GM21515 (cell line): Measurements from ENCODE around the gene TLE5.
"Not testable (repeated sequence)": the region's sequence is repeated elsewhere in the genome, so short reads cannot be mapped to it uniquely, and the experiment has no call there.

ENCODE experiments used
- ATAC-seq: cut with Tn5 transposase; IDR thresholded peaks from one replicate; pipeline ENCODE4 v1.9.1; 2021; ENCODE audit not compliant: unreplicated experiment

TLE5 gene

DNA sequence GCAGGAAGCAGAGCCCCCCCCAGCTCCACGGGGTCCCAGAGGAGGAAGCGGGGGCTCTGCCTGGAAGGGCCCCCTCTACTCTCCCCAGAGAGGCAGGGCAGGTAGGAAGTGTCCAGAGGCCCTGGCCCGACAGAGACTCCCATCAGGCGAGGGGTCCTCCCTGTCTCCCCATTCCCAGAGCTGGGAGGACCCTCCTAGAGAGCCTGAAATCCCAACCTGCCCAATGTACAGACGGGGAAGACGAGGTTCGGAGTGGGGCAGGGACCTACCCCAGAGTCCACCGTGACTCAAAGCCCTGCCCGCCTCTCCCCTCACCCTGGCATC lies 34.4 kb downstream of the TLE5 start:
- no peak for ATAC-seq

DNA sequence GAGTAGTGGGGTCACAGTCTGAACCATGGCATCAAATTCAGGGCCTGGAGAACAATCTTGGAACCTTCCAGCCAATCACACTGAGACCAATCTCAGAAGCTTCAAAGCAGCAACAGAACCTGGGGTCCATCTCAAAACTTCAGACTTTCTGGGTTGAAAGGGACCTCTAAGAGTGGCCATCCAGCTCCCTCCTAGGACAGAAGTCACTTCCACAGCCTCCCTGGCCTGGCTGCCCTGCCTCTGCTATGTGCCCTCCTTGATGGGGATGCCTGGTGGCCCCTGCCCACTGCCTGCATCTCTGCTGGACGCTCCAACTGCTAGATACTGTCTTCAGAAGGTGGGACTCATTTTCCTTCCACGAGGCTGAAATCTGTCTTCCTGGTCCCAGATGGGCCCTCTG lies 35.0 kb downstream of the TLE5 start:
- ATAC-seq, result no peak

DNA sequence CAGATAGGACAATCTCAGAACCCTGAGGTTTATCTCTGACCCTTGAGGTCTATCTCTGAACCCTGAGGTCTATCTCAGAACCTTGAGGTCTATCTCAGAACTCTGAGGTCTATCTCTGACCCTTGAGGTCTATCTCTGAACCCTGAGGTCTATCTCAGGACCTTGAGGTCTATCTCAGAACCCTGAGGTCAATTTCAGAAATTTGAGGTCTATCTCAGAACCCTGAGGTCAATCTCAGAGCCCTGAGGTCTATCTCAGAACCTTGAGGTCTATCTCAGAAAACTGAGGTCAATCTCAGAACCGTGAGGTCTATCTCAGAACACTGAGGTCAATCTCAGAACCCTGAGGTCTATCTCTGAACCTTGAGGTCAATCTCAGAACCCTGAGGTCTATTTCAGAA lies 35.5 kb downstream of the TLE5 start:
- no peak for ATAC-seq

DNA sequence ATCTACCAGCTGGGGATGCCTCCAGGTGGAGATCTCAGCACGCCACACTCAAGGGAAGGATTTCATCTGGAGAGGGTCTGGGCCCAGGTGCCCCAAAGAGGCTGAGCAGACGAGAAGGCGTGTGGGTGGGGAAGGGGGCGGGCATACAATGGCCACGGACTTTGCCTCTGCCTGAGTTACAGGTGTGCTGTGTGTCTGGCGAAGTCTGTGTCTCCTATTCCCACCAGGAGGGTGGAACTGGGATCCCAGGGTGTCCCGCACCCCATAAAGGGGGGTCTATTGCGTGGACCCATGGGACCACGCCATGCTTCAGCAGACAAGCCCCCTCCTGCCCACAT lies 36.8 kb downstream of the TLE5 start:
- ATAC-seq, result no peak

DNA sequence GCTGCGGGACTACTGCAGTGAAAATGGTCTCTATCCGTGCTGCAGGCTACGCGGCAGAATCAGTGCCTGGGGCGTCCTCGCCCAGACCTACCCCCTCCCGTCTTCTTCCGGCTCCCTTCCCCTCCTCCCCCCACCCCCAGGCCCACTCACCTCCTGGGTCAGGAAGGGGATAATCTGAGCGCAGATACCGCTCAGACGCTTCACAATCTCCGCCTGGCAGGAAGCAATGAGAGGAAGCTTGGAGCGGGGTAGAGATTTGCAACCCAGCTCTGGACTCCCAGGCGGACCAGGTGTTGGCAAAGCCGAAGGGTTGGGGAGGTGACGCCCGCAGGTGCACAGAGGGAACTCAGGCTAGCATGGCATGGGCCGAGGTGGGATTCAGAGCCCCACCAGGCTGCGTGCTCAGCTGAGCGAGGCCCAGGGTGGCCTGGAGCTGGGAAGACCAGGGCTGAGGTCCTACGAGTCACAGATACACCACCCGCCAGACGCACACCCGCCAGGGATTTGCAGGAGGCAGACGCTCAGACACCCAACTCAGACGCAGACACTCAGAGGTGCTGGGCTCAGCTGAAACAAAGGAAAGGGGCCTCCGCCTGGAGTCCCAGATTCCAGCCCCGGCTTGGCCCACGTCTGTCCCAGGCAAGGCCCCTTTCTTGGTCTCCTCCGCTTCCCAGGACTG lies 37.3 kb downstream of the TLE5 start:
- ATAC-seq, result no peak

DNA sequence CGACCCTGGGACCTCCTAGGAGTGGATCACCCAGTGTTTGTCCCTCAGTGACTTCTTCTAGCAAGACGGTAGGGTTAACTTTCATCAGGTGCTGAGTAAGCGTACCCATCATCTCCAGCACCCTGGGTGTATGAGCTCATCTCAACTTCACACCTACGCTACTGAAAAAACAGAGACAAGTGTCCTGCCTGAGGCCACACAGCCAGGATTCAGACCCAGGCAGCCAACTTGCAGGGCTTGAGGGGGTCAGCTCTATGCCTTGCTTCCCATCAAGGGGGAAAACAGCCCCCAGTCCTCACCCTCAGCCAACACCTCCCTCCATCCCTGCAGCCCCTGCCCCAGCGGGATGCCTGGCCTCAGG lies 37.8 kb downstream of the TLE5 start:
- ATAC-seq, result no peak

DNA sequence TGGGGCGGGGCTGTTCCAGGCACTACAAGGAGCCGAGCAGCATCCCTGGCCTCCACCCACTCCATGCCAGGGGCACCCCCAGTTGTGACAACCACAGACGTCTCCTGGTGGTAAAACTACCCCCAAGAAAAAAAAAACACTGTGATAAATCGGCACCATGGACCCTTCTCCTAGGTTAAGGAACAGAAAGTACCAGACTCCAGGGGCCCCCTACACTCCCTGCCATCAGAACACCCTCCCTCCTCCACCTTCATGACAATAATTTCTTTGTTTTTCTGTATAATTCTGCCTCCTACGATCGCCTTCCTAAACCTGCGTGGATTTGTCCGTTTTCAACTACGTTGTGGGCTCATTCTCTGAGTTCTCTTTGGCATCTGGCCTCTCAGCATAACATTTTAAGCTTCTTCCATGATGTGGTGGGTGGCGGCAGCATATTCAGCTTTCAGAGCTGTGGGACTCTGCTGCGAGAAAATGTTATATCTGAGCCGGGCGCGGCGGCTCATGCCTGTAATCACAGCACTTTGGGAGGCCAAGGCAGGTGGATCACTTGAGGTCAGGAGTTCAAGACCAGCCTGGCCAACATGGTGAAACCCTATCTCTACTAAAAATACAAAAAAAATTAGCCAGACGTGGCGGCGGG lies 41.9 kb downstream of the TLE5 start:
- ATAC-seq, result no peak

DNA sequence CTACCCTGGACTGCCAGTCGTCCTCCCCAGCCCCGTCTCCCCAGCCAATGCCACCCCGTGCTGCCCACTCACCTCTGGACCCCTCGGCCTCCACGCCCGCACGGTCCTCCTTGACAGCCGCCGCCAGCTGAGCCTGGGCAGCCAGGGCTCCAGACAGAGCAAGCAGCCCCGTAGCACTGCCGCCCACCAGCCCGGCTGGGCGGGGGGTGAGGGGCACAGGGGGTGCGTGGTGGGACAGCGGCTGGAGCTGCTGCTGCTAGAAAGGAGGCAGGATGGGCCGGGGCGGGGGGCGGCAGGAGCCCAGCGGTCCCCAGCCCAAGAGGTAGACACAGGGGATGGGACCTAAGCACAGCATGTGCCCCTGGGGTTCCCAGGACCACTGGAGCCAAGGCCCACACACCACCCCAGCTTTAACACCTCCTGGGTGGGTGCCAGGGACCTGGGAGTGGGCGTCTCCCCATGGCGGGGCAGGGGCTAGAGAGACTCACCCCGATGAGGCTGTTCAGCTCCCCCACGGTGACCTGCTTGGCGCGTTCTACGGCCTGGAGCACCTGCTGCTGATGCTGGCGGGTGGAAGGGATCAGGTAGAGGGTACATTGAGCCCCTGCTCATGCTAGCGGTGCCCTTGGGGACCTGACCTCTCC lies 43.0 kb downstream of the TLE5 start:
- ATAC-seq, result no peak

DNA sequence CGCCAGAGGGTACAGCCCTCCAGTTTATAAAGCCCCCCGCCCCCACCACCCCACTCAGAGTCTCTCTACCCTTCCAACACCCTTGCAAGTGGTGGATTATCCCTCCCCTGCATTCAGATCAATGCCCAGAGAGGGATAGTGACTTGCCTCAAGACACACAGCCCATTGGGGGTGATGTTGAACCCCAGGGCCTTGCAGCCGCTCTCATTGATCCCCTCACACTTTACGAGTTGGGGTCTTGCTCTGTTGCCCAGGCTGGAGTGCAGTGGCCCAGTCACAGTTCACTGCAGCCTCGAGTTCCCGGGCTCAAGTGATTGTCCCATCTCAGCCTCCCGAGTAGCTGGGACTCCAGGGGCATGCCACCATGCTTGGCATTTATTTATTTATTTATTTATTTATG lies 44.4 kb downstream of the TLE5 start:
- ATAC-seq, result no peak

DNA sequence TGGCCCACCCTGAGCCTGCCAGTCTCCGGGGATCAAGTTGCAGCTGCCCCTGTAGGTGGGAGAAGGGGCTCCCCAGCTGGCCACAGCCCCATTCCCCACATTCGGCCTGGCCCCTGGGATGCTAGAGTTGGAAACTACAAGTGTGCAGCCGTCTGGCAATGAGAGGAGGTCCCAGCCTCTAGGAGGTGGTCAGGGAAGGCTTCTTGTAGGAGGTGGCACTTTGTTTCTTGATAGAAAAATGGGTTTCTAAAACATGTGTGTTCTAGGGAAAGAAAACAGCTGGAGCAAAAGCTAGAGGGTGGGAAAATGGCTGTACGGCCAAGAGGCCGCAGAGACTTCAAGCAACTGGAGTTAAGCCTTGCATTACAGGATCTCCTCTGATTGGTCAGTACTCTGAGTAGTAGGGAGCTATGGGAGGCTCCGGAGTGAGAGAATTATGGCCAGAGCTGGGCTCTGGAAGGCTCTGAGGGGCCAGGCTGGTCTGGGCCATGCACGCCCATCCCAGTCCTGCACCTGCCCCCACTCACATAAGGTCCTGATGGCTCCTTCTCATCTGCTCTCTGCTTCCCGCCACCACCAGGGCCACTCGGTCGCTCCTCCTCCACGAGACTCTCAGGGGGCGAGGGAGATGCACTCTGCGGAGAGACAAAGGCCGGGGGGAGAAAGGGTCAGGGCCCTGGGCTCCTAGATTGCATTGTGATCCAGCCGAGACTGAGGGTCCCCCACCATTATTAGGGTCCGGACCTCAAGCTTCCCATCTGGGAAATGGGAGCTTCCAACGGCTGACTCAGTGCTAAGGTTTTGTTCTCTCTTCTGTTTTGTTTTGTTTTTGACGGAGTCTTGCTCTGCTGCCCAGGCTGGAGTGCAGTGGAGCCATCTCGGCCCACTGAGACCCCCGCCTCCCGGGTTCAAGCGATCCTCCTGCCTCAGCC lies 46.9 kb downstream of the TLE5 start:
- no peak for ATAC-seq

DNA sequence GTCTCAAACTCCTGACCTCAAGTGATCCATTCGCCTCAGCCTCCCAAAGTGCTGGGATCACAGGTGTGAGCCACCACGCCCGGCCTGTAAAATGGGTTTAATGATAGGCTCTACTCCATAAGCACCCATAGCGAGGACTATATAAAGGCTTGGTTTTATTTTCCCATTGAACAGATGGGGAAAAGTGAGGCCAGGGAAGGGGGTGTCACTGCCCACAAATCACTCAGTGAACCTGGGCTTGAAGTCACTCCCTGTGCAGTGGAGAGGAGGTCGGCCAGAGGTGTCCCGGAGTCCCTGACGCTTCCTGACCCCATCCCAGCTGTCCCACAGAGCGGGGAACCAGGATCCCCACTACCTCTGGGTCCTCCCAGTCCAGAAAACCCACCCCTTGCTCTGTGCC lies 48.2 kb downstream of the TLE5 start:
- no peak for ATAC-seq

DNA sequence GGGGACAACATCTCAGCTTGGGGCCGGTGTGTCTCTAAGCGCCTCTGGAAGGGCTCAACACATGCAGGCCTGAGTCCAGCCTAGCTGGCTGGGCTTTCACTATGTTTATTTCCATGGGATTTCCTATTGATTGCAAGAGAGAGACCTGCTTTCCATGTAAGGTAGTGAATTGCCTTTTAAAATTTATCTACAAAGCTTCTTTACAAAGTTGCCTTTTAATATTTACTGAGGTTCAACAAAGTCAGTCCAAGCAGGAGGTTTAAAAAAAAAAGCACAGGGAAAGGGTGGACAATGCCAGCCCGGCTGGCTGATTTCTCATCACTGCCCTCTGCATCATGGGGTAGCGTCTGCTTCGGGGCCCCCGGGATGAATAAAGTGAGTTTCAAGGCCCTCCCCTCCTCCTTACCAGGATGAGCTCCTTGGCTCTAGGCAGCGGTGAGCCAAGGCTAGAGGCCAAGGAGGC lies 49.0 kb downstream of the TLE5 start:
- no peak for ATAC-seq

DNA sequence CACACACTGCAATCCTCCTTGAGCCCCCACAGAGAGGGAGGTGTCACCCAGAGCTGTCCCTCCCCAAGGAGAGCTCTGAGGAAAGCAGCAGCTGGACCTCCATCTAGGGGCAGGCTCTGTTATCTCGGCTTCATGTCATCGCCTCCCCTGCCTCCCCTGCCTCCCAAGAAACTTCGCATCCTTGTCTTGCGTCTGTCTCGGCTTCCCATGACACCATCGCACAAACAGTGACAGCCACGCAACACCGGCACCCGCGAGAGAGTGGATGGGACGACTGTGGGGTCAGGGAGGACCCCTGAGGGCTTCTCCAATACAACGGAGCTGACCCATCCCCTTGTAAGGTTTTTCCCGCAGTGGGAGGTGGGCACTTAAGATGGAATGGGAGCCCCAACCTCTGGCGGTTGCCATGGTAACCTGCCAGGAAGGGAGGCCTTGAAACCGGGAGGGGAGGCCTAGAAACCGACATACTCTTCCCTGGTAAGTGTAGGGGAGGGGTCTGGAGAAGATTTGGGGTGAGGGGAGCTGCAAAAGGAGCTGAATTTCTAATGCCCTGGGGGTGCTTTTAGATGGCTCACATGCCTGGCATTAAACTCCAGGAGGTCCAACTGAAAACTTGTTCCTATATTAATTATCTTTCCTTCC lies 49.6 kb downstream of the TLE5 start:
- ATAC-seq, result no peak

DNA sequence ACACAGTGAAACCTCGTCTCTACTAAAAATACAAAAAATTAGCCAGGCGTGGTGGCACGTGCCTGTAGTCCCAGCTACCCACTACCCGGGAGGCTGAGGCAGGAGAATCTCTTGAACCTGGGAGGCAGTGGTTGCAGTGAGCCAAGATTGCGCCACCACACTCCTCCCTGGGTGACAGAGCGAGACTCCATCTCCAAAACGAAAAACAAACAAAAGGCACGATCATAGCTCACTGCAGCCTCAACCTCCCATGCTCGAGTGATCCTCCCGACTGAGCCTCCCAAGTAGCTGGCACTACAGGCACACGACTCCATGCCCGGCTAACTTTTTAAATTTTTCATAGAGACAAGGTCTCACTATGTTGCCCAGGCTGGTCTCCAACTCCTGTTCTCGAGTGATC lies 50.2 kb downstream of the TLE5 start:
- not testable (repeated sequence) for ATAC-seq

DNA sequence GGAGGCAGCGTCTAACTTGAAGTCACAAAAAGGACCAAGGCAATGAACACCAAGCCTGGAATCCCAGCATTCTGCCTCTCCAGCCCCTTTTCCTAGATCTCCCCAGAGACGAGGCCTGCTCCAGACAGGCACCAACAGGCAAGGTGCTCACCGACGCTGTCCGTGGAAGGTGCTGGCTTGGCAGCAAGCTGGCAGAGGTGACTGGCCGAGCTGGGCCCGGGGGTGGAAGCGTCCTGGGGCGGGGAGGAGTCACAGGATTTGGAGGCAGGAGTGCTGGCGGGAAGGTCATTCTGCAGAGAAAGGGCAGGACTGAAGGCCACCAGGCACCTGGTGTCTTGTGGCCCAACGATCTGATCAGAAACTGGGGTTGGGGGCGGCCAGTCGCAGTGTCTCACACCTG lies 51.4 kb downstream of the TLE5 start:
- no peak for ATAC-seq

DNA sequence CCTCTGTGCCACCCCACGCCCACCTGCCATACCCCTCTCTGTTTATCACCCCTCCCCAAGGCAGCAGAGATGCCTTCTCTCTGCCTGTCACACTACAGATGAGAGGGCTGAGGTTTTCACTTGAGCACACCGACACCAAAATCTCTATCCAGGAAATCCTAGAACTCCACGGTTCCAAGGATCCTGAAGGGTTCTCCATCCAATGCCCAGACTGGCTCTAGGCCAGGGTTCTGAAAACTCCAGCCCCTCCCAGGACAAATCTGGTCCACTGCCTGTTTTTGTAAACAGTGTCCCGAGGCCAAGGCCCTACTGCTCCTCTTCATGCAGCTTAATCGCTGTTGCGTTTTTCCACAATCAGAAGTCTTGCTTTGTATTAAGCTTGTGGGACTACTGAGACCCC lies 53.3 kb downstream of the TLE5 start:
- no peak for ATAC-seq

DNA sequence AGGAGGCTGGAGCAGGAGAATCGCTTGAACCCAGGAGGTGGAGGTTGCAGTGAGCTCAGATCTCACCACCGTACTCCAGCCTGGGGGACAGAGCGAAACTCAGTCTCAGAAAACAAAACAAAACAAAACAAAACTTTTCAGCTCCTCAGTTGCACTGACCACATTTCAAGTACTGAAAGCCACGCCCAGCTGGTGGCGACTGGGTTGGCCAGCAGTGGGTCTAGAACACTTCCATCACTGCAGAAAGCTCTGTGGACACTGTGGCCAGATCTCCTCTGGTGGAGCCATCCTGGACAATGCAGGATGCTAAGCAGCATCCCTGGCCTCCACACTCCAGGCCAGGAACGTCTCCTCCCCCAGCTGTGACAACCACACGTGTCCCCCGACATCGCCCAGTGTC lies 54.3 kb downstream of the TLE5 start:
- ATAC-seq, result no peak

DNA sequence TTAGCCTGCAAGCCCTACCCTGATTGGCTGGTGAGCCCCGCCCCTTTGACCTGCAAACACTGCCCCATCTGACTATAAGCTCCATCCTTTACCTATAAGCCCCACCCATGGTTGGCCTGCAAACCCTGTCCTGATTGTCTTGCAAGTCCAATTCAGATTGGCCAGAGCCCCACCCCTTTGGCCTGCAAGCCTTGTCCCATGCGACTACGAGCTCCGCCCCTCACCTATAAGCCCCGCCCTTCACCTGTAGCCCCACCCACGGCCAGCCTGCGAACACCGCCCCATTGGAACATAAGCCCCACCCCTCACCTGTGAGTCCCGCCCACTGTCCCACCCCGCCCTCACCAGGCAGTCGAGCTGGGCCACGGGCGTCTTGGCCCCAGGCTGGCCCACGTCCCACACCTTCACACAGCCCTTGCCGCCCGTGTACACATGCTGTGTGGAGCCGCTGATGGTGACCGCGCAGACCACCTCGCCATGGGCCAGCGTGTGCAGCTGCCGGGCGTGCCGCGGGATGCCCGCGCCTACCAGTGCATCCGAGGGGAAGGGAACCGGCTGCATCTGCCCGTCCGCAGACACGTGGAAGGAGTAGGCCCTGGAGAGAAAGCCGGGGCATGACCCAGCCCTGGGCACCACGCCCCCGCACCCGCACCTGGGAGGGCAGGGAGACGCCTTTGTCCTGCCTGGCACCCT lies 56.1 kb downstream of the TLE5 start:
- ATAC-seq, result no peak

DNA sequence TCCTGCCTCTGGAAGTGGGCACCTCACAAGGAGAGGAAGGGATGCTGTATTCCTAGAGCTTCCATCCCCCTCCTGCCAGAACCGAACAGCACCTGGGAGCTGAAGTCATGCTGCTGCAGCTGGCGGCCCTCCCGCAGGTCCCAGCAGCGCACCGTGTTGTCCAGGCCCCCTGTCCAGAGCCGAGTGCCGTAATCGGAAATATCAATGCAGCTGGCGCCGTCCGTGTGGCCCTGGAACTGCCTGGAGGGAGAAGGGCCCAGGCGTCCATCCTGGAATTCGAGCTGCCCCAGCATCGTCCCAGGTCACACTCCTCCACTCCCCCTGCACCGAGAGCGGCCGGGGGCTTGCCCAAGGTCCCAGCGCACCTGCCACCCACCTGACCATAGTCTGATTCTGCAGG lies 57.0 kb downstream of the TLE5 start:
- no peak for ATAC-seq

DNA sequence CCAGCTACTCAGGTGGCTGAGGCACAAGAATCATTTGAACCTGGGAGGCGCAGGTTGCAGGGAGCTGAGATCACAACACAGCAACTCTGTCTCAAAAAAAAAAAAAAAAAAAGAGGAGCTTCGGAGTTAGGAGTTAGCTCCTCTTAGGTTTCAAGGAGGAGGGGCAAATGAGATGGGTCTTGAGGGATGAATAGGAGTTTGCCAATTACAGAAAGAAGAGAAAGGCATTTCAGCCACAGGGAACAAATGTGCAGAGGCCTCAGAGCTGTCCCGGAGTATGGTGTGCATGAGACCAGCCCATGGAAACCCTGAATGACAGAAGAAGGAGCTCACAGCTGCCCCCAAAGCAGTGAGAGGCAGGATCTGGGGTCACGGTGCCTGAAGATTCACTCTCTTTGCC lies 57.8 kb downstream of the TLE5 start:
- no peak for ATAC-seq

DNA sequence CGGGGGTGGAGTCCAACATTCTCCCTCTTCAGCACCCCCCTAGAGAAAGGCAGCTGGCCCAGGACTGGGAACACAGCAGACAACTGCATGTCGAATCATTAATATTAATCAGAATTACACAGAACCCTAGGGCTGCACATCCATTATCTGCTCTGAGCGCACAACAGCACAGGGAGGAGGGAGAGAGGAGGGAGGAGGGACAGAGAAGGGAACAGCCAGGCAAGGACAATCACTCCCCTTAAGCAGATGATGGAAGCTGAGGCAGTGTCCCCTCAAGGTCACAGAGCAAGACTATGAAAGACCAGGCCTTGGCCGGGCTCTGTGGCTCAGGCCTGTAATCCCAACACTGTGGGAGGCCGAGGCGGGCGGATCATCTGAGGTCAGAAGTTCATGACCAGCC lies 59.2 kb downstream of the TLE5 start:
- no peak for ATAC-seq
